GM15510 (cell line): Measurements from ENCODE around the gene FGFRL1.

Experiments
- POLR2A ChIP-seq: IDR thresholded peaks from 3 replicates; pipeline ENCODE4 v1.6.1; 2011; ENCODE audit warnings: borderline replicate concordance; ENCODE audit not compliant: insufficient read length; ENCODE audit errors: extremely low read depth

Gene FGFRL1

GRCh38 chr4:1028574-1029220 is 17.3 kb downstream of the FGFRL1 start:
- TF ChIP-seq POLR2A, result no peak

DNA sequence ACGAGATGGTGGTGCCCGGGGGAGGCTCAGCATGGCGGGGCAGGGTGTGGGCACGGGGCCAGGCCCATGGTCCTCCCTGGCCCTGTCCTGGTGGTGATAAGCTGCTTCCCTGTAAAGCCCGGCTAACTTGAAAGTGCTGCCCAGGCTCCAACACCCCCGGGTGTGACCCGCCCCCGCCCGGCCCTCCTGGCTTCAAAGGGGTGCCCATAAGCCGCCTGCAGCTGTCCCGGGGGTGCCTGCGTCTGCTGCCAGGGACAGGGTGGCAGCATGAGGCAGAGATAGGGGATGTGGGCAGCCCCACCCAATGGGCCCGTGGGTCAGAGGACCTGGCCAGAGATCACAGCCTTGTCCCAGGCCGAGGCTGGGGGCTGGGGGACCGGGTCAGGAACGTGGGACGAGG is 18.1 kb downstream of the FGFRL1 start:
- no peak for TF ChIP-seq POLR2A

- TF ChIP-seq POLR2A, result no peak
Observed at GRCh38 chr4:1030031-1030430, 18.6 kb downstream of the FGFRL1 start.

DNA sequence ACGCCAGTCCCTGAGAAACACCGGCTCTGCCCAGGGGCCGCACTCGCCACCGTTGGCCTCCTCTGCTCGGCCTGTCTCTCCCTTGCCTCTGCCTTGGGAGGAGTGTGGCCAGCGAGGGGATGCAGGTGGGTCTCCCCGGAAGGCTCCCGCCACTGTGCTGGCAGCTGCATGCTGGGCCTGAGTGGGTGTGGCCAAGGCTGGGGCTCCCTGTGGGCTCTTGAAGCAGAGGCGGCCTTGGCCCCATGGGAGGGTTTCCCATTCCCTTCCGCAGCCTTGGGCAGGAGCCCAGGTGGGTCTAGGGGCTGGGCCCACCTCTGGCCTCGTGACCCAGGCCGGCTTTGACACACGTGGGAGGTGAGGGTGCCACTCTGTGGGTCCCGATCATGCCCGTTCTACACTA is 19.1 kb downstream of the FGFRL1 start:
- TF ChIP-seq POLR2A, result no peak

GRCh38 chr4:1031346-1031745 is 19.9 kb downstream of the FGFRL1 start:
- TF ChIP-seq POLR2A, result no peak

DNA sequence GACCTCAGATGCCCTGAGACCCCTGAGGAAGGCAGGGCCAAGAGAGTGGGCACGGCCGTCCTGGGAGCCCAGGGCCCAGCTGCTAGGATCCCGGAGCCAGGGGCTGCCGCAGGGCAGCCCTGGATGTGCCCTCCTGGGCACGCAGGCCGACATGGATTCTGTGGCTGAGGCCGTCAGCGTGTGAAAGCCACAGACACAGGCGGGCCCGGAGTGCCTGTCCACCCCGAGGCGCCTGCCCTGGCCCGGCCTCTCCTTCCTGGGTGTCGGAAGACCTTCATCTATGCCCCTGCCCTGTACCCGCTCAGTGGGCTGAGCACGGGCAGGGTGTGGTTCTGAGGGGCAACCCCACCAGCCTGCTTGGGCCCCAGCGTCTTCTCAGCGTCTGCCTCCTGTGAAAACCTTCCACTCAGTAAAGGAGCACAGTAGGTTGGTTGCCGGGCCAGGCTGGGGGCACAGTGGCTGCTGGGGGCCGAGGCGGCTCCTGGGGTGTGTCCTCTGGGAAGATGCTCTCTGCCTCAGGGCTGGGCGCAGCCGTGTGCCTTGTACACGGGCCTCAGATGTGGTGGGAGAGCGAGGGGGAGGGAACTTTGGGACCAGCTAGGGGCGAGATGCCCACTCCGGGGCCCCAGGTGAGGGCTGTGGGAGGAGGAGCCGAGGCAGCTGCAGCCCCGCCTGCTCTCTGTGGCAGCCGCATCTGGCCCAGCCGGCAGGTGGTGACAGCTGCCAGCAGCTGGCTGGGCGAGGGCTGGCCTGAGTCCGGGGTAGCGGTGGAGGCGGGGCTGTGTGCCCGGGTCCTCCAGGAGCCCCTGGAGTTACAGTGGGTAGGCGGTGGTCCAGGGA is 20.8 kb downstream of the FGFRL1 start:
- no peak for TF ChIP-seq POLR2A

DNA sequence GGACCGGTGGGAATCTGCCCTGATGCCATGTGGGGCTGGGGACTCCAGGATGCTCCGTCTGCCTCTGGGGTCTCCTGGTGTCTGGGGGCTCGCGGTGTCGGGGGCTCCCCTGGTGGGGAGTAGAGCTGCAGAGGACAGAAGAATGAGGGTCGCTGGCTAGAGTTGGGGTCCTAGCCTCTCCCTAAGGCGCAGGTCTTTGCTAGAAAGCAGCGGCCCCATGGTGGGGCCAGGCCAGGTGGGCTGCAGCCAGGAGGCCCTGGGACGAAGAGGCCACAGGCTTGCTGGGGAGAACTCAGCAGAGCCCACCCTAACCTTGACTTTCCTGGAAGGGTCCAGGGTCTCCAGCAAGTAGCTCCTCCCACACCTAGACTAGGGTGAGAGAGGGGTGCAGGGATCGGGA is 21.4 kb downstream of the FGFRL1 start:
- no peak for TF ChIP-seq POLR2A

DNA sequence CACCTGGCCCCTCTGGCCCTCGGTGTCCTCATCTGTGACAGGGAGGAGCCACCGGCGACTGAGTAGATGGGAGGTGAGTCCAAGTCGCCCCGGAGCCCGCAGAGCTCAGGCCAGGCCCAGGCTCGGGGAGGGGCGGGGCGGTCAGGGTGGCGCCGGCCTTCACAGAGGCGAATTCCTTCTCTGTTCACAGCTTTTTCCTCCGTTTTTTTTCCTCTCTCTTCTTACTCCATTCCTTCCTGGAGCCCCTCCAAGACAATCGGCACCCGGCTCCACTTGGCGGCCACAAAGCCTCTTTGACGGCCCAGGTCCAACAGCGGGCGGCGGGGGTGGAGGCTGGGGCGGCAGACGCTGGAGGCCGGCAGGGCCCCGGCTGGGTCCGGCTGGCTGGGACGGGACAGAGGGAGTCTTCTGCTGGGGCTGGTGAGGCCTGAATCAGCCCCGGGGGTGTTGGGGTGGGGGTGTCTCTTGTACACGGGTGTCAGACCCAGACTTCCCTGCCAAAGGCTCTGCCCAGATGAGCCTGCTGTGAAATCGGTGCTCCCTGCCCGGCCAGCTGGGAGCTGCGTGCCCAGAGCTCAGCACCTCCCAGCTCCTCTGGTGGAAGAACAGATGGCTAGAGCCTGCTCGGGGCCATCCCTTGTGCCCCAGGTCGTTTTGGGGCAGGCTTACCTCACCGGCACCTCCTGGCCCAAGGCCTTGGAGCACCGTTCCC is 22.6 kb downstream of the FGFRL1 start:
- no peak for TF ChIP-seq POLR2A

- TF ChIP-seq POLR2A, result no peak
Observed at GRCh38 chr4:1035510-1035909, 24.1 kb downstream of the FGFRL1 start.

DNA sequence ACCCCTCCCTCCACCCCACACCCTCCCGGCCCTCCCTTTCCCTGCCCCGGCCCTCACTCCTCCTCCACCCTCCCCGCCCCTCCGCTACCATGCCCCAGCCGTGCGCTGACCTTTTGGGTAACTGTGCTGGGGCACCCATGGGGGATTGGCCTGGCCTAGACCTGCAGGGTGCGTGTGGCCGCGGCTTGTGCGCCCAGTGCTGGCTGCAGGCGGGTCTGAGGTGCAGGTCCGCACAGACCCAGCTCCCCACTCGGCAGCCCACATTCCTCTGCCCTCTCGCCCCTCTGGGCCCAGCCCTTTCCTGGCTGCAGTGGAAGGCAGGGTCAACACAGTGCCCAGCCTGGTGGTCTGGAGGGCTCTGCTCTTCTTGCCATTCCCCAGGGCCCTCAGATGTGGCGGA is 24.7 kb downstream of the FGFRL1 start:
- TF ChIP-seq POLR2A, result no peak

GRCh38 chr4:1036976-1037810 is 25.8 kb downstream of the FGFRL1 start:
- TF ChIP-seq POLR2A, result no peak

DNA sequence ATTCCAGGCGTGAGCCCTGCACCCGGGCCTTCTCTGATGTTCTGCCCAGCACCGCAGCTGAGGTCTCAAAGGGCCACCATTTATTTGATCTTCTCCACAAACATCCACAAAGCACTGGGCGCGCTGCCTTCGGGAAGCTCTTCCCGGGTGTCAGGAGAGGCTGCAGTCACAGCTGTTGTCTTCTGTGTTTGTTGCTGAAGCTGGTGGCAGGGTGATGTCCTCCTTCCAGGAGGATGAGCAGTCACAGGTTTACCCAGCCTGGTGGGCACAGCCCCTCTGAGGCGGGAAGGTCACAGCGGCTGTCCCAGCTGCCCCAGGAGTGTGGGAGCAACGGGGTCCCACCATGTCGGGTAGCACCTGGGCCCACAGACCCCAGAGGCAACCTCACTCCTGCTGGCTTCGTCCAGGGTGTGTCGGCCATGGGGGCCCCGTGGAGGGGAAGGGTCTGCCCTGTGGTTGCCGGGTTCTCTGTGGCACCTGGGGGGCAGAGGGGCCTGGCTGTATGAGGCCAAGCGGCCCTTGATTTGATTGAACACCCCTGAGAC is 27.6 kb downstream of the FGFRL1 start:
- TF ChIP-seq POLR2A, result no peak

DNA sequence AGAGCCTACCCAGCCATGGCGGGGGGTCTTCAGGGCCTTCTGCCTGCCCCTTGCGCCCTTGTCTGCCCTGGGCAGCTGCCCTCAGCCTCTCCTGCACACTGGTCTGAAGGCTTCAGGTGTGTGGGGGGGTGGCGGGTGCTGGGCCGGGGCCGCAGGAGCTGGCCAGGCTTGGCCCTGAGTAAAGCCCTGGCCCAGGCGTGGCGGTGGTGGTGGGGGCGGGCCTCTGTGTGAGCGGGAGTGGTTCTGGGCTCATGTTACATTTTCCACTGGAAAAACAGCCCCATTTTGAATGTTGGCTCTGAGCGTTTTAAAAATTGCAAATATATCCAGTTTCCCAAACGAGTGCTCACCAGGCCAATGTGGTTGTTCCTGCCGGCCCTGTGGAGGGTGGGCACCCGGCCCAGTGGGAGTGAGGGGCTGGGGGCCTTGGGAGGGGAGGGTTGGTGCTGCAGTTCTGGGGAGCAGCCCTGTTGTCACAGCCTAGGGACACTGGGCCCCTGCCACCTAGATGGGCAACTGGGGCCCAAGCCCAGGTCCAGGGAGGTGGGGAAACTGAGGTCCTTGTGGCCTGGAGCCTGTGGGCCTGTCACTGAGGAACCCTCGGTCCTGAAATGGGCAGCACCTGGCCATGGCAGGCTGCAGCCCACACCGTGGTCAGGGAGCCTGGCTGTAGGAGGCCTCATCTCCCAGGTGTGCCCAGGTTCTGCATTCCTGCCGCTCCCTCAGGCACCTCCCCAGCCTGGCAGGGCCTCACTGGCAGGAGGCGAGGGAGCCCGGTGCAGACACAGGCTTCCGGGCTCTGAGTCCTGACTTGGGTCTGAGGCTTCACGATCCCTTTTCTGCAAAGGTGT is 28.3 kb downstream of the FGFRL1 start:
- TF ChIP-seq POLR2A, result no peak
